GM19468 (cell line): ENCODE results near the gene SYTL2.

Source experiments
- ATAC-seq: cut with Tn5 transposase; IDR thresholded peaks from one replicate; pipeline ENCODE4 v1.9.1; 2021; ENCODE audit warnings: mild to moderate bottlenecking, moderate library complexity, moderate number of reproducible peaks; ENCODE audit not compliant: unreplicated experiment; ENCODE audit errors: extremely low read depth

Gene SYTL2

DNA sequence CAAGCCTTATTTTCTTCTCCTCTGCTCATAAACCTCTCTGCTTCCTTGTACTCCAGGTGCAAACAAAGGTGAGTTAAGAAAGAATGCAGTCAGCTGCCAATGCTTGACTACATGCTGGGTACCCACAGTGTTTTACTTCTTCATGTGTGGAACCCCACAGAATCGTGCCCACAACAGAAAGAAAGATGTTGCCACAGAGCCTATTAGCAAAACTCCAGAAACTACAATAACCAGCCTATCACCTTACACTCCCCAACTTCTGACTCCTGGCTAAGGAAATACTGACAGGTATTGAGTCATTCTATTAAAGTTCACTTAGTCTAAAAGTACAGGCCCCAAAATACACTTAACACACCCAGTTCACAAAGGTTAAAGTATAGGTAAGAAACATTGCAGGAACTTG is 68.1 kb downstream of the SYTL2 start:
- no peak for ATAC-seq

DNA sequence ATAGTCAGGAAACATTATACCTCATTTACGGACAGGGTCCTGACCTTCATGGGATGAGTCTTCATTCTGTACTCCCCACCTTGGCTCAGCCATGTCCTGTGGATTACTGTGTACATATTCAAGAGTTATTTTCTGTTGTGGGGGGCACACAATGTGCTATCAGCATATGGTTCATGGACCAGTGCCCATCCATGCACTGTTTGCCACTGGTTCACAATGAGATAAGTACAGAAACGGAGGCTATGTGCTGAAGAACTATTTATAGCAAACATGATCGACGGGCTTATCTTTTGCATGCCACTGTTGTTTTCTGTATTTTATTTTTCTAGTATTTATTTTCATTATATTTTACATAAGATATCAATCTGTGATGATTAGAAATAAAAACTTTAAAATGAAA is 68.6 kb downstream of the SYTL2 start:
- ATAC-seq: no peak

DNA sequence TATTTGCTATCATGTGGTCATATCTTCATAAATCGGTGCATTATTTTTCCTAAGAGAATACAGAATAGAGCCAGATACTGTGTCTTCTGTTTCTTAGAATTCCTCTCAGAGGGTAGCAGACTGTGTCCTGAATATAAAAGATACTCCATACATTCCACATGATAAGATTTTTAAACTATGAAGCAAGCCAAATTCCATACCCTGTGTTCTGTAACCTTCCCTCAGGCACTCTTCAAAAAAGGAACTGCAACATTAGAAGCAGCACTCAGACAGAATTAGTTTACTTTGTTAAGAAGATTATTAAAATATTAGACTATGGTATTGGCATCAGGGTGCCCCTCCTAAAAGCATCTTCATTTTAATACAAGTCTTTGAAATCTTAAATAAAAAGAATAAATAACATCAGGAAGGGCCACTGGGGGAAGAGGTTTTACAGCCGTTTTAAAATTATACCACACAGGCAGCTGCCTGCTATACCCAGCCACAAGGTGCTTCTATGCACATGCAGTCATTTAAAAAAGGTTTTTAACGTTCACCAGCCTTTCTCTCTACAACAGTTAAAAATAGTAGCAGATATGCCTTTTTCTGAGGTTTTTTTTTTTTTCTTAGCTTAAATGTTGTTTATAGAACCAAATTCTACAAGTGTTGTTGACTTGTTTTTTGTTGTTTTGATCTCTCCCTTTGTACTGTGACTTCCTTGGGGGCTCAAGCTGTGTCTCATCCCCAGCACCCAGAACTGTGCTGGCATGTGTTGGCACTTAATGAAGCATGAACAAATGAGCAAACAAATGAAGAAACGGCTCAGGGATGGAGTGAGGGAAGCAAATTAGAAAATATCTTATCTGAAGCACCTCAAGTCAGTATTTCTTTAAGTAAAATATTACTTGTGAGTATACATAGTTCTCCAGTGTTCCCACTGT is 70.2 kb downstream of the SYTL2 start:
- ATAC-seq: no peak

DNA sequence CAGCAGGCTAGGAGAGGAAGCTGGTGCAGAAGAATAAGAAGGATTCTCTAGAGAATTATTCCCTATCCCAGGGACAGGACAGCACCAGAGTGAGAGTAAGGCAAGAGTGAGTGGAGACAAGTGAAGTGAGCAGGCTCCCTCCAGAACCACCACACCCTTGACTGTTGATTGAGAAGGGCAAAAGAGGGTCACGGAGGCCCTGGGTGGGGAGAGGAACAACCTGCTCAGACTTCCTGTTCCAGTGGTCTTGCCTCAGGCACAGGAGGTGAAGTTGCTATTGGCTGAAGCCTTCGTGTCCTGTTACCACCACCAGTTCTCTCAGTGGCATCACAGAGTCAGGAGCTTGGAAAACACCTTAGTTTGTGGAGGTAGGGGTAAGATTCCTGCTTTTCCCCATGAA is 73.2 kb downstream of the SYTL2 start:
- ATAC-seq: no peak

DNA sequence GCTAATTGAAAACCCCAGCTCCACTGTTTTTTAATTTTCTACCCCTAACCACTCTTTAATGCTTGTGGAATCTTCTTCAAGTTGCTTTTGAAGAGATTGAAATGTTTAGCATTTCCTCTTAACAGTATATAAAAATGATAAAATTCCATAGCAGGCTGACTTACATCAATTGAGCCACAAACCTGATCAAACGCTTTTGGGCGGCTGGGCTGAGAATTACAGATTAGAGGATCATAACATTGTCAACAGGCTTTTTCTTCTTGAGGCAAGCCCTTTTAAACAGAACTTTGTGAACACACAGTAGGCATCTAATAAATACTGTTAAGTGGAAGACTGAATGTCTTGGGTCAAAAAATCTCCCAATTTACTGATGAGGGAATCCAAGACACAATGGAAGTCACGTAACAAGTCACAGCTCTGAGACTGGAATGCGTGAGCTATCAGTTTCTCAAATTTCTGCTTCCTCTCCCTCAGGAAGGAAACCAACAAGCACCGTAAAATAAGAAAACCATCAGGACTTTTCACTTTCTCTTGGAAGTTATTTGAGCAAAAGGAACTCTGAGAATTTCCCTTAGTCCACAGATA is 75.0 kb downstream of the SYTL2 start:
- no peak for ATAC-seq

DNA sequence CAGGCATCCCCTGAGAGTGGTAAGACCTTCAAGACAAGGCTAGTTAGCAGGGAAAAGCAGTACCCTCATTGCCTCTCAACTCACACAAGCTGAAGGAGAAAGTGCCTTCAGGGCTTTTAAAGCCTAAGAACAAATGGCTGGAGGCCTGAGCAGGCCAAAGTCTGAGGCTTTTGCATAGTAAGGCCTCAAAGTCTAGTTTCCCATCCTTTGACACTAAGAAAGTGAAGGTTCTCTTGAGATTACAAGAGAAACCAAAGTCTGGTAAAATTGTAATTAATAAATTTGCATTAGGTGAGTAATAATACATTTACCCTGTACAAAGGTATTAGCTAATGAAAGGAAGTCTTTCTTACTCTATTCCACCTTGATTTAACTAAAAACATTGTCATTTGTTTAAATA is 78.0 kb downstream of the SYTL2 start:
- ATAC-seq: no peak

DNA sequence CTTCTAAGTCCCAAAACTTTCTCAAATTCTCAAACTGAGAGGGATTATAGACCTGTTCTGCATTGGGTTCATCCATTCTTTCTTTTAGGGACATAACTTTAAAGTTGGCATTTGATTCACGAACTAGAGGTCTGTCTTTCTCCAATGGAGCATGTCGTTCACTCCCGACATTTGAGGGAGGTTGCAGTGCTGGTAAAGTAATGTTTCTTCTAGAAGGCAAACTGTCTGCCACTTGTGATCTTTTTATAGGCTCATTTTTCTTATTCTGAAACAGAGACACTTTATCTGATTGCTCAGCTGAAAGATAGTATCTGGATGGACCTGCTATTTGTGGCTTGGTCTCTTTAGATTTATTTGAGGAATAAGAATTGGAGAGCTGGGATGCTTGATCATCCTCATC is 84.6 kb downstream of the SYTL2 start:
- no peak for ATAC-seq

DNA sequence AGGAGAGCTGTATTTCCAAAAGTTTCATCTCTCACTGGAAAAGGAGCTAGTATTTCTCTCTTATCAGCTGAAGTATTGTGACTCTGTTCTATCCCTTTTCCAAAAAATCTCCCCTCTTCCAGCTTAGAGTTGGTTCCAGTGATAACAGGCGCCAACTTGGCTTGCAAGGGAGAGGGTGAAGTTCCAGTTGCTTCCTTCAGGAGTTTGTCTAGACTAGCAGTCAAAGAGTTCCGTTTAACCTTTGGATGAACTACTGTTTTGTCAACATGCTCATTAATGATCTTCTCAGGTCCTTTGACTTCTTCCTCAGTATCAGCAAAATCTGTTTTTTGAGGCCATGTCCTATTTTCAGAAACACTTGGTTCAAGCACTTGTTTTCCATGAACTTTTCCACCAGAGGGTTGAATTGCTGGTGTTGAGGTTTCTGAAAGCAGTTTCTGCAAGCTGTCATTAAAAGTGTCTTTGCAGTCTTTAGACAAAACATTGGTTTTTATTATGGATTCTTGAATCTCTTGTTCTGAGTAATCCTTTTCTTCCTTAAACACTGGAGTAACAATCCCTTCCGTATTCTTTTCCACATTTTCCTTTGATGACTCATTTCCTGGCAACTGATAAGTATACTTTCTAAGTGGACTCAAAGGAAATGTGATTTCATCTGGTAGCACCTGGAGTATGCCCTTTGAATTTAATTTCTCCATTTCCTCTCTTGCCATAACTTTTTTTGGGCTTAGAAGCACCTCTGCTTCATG is 85.3 kb downstream of the SYTL2 start:
- no peak for ATAC-seq

DNA sequence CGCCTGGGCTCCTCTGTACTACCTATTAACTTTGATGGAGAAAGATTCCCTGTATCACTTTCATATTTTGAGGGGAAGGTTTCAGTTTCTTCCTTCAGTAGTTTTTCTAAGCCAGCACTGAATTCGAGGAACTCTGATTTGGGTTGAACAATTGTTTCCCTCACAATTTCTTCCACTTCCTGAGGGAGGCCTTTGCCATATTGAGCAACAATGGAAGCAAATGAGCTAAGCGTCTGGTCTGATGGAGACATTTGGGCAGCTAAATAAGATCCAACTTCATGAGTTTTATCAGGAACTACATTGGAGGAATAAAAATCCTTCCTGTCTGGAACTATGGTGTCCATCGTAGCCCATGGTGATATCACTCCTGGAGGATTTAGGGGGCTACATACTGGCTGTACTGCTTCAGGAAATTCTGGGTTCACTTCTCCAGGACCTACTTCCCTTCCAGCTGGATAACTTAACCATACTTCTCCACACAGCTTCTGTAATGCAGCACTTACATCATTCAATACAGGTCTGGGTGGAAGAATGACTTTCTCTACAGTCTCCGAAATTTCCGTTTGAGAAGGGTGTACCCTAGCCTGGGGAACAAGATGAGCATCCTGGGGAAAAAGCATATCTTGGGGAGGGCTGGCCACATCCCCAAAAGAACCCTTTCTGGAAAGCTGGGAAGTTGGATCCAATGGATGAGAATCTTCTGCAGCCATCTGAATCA is 86.0 kb downstream of the SYTL2 start:
- no peak for ATAC-seq

DNA sequence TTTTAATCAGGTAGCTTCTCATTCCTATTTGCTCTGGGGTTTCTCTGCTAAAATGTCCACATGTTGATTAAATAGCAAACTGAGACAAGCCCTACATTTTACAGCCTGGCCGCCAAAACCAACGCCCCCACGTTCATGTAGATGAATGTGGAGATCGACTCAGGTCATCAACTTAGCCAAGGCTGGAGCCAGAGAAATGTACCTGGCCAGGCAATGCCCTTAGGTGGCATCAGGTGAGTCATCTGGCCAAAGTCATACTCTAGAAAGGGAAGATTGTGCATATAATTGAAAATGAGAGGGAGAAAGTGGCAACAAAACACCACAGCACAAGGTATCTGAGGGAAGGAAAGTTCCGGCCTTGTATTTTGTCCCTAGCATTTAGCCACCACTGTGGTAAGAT is 87.9 kb downstream of the SYTL2 start:
- no peak for ATAC-seq

DNA sequence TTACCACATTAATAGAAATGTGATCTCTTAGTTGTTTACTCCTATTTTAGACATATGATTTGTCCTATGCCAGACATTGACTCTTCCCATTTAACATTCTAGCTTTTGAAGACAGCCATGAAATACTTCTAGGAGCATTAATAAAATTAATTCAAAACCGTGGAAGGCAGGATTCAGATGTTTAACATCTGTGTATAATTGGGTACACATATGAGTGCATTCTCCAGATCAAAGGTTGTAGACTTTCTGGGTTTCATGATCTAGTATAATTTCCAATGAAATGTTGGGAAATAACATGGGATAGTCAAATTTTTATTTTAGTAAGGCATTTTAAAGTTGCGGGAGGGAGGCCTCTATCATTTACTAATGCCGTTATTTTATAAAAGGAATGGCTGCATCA is 89.8 kb downstream of the SYTL2 start:
- ATAC-seq: no peak

DNA sequence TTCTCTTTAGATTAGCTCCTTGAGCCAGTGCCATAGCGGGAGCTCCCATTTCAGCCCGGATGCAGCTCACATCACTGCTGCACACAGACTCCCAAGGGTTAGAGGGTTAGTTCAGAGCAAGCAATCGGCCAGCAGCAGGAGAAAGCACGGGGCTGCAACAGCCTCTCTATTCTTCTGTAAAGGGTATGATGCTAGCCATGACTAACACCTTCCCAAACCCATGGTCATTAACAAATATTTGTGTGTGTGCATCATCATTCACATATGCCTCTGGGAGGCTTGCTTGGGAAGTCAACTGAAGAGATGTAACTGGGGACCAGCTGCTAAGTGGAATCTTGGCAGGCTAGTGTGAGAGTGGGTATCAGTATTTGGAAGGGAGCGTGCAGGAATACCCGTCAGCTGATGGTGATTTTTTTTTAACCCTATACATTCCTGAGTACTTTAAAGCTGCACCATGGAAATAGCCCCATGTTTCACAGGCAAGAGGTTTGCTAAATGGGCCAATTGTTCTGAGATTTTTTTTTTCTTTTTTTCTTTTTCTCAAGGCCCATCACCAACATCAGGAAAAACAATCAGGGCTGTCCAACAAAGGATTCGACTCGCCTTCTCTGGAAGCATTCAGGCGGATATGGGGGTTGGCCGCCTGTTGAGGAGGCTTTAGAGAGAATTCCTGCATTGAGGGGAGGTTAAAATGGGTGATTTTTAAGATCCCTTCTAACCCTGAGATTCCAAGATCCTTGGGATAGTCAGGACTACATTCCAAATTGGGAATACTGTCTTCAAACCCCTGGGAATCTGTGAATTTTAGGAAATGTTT is 91.7 kb downstream of the SYTL2 start:
- no peak for ATAC-seq

DNA sequence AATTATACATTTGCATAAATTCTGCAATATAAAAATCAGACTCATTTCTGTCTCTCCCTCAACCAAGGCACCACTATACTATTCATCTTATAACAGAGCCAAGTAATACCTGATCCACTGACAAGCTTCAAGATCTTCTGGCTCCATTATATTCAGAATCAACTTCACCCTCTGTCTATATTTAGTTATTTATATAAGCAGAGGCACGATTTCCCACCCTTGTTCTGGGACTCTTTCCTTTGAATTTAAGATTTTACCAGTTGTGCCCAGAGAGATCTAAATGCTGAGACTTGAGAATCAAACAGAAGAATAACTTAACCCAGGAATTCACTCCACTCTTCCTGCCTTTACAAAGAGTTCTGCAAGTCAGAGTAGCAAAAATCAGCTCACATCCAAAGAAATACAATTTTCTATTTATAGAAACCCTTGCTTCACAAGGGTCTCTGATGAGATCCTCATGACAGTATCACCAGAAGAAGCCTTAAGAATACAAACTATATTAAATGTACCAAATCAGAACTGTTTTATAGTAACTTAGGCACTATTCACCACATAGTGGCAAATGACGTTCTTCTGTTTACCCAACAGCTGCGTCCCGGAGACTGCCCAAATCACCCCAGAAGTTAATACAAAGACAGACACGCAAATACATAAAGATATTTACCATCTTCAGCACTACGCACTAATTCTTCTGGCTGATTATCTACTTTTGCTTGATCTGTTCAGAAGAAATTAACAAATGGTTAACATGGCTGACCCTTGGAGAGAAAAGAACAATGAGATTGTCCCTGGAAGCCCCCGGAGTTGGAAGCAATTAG is 92.6 kb downstream of the SYTL2 start:
- ATAC-seq: no peak

DNA sequence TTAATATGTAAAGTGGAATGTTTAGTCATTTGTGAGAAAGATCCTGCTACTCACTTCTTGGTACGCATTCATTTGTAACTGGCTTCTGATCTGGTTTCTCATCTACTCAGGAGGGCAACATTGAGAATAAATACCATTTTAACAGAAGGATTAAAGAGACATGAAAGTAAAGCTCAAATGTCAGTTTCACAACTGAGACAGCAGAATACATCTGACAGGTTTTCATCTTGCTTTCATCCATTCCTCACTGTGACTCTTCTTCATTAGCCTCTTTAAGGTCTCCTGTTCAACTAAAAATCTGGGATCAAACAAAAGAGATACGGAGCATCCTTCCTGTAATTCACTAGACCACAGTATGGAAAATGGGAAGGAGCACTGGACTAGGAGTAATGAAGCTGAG is 93.5 kb downstream of the SYTL2 start:
- ATAC-seq: no peak

DNA sequence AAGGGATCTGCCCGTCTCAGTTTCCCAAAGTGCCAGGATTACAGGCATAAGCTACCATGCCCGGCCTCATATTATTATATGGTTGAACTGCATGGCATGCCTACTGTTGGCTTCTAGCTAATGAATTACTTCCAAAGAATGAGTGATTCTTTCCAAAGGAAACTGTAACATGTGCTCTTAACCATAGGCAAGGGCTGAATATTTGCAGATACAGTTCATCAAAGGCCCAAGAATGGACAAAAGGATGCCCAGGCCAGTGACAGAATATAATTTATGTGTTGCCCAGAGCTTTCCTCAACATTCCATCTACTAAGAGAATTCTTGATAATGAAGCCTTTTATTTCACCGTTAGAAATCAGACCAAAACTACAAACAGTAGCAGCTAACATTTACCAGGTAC is 98.0 kb downstream of the SYTL2 start:
- no peak for ATAC-seq

DNA sequence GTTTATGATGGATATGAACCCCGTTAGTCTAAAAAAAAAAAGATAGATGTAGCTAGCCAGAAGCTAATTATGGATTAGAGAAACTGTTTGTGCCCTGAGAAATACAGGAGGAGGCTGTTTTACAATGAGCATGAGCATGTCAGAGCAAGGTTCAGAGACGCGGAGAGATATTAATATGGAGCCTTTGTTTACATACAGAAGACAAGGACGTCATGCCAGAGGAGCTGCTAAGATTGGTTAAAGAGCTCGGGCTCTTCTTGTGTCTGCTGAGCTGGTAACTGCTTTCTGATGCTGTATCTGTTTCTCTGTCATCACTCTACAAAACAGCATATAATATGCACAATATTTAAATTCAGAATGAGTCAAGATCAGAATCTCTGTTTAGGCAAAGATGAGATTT is 100.0 kb downstream of the SYTL2 start:
- ATAC-seq: no peak

DNA sequence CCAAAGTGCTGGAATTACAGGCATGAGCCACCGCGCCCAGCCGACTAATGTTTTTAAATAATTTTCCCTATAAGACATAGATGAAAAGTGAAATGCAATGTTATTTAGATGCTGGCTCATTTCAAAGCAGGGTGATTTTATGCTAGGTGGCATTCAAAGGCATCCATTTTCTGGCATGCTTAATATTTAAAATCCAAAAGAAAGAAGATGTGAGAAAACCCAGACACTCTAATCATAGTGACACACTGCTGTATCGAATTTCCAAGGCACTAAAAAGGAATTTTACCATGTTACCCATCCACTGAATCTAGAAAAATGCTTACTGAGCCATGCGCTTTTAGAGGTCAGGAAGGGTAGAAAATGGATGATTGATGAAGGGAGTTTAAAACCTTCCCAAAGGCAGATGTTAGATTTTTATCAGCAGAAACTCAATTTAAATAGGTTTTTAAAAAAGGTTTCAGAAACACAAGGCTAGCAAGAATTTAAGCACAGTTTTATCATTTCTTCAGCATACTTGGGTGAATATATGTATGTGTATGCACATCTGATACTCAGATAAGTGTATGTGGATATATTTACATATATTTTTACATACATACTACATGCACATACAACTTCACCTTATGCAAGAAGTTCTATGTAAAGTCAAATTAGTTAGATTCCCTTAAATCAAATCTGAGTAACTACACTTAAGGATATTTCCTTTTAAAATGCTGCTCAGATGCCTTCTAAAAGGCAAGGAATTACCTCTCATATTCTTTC is 100.8 kb downstream of the SYTL2 start:
- ATAC-seq: no peak

DNA sequence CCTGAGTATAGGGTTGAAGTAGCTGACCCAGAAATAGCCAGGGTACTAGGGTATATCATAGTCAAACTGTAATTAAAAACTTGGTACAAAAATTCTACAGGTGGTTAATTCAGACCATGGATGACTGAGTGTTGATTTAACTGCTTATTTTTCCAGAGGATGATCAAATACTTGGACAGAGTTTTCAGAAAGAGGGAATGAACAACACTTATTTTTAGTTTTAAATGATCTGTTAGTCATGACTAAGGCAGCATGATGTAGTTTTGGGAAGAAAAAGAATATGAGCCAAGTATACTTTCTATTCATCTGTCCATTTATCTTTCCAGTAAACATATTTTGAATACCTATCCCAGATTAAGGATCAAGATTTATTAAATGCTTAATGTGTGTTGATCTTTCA is 105.1 kb downstream of the SYTL2 start:
- ATAC-seq: no peak
